SW480 (cell line): Measurements from ENCODE around the gene BSDC1.

Experiments
- DNase-seq: peaks from one replicate; pipeline ENCODE4 v3.0.0-alpha.2; 2016; ENCODE audit warnings: low spot score

The BSDC1 gene

DNA sequence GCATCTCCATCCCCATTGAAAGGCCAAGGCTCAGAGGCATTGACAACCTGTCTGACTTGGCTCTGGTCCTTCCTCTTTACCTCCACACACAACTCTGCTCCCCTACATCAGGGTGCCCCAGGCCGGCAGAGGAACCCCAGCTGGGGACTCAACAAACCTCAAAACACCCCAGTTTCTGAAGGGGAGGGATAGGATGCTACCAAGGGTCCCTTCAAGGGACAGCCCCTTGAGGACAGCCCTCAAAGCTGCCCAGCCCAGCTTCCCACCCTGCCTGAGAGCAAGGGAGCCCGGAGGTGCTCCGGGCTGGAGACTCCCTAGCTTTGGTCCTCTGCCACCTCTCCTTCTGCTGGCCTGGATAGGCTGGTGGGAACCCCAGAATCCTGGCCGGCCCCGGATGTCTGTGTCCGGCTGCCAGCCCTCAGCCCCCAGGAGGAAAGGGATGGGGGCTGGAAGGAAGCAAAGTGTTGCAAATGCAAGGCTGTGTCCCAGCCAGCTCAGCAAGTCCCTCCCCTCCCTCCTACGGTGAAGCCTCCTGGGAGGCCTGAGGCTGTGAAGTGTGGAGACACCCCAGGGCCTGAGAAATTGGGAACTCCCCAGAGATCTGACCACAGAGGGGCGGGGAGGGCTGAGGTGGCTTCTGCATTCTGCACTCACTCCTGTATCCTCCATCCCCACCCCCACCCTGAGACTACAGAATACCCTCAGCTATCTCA lies 57.1 kb downstream of the BSDC1 start:
- DNase-seq = no peak

DNA sequence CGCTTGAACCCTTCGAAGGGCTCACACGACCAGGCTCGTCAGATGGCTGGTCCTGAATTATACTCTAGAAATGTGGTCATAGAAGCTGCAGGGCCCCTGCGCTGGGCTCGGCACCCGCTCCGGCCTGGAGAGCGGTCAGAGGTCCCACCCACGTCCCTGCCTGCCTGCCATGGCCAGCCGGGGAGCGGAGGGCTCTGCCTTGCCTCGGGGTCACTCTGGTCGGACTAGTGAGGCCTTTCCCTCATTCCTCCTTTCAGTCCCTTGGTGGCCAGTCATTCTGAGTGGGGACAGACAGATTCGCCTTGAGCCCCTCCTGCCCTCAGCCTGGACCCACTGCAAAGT lies 57.7 kb downstream of the BSDC1 start:
- DNase-seq = no peak

DNA sequence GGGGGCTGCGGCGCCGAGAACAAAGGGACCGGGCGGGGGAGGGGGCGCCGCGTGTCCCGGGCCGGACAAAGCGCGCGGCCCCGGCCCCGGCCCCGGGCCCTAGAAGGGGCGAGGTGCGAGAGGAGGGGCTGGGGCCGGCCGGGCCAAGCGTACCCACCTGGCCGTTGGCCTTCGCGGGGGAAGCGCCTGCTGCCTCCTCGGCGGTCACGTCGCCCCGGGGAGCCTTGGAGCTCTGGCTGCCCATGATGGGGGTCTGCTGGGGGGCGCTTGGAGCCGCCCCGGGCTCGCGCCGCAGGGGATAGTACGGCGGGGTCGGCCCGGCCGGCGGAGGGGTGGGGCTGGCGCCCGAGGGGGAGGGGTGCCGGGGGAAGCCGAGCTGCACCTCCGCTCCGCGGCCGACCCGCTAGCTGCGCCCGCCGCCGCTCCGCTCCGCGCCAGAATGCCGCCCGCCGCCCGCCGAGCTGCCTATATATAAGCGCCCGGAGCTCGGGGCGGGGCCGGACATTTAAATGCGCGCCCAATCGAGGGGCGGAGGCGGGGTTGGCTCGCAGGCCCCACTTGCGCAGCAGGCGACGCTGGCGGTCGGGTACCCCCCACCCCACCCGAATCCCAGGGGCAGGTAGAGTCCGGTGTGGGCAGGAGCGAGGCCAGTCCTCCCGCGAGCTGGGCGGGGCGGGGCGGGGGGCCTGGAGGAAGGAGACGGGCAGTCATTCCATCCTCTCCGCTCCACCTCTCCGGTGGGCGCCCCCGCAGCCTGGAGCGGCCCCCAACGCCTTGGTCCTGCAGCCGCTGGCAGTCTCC lies 58.3 kb downstream of the BSDC1 start, which contains the start of gene MARCKSL1:
Gene MARCKSL1 (minus strand): TSS at position 444 of the 801 bp plus-strand sequence. CDS start 200 bp downstream, at position 244.
- DNase-seq = peak; percentile 60

DNA sequence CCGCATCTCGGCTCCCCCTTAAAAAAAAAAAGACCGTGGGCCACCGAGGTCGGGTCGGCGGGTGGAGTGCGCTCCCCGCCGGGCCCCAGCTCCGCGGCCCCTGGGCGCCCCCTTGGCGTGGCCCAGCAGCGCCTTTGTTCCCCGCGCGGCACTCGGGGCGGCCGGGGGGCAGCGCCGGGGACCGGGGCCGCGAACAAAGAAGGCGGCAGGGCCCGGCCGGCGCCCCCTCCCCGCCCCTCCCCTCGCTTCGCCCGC lies 58.8 kb downstream of the BSDC1 start:
- DNase-seq = no peak

DNA sequence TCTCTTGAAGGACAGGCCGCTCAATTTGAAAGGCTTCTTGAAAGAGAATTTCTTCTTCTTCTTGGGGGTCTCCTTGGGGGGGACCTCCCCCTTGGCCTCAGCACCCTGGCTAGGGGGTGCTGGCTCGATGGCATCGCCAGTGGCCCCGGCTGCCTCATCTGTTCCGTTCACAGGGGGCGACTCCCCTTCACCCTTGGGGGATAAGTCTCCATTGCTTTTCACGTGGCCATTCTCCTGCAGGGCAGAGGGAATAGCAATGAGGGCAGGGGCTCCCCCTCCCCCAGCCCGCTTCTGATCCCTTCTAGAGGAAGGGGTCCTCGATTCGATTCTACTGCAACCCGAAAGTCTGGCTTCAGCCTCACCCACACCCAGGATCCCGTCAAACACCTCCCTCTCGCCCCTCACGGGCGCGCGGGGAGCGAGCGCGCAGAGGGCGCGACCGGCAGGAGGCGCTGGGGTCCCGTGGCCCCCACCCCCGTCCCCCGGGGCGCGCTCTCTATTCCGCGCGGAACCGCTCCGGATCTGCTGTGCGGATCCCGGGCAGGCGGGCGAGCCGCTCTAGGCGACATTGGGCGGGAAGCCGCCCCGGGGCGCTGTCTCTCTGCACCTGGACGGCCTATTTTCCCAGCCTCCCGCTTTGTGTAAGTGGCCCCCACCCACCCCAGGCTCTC lies 59.2 kb downstream of the BSDC1 start:
- DNase-seq = peak; percentile 47

DNA sequence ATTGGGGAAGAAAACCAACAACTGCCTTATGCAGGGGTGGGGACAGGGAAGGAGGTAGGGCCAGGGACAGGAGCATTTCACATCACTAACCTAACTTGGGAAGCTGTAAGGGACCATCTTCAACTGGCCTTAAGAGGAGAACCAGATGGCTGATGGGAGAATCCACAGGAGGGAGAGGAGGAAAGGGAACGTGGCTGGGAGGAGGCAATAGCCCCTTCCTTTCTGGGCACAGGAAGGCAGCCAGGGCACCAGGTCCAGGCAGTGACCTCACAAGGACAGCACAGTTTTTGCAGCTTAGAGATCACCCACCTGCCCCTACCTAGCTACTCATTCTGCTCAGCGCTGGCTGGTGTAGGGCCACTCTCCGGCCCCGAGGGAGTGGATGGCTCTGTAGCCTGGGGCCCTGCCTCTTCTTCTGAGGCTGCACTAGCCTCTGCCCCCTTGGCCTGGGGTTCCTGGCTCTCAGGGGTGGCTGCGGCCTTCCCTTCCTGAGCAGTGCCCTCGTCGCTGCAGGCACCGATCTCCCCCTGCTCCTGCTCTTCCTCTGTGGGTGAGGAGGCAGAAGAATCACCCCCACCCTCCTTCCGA lies 59.9 kb downstream of the BSDC1 start:
- DNase-seq = no peak

DNA sequence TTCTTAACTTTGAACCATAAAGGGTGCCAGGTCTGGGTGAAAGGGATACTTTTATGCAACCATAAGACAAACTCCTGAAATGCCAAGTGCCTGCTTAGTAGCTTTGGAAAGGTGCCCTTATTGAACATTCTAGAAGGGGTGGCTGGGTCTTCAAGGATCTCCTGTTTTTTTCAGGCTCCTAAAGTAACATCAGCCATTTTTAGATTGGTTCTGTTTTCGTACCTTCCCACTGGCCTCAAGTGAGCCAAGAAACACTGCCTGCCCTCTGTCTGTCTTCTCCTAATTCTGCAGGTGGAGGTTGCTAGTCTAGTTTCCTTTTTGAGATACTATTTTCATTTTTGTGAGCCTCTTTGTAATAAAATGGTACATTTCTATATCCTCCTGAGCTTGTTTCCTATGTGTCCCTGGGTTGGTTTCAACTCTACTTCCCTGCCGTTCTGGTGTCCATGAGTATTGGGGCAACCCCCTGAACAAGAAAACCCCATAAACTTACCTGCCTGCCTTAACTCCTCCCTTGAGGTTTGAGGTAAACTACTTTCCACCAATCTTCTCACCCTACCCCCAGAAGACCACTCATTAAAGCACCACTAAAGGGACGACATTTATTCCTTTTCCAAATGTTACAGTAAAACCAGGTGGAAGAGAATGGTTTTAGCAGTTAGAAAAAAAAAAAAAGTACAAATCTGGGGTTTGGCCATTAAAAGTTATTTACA lies 60.8 kb downstream of the BSDC1 start:
- DNase-seq = no peak

DNA sequence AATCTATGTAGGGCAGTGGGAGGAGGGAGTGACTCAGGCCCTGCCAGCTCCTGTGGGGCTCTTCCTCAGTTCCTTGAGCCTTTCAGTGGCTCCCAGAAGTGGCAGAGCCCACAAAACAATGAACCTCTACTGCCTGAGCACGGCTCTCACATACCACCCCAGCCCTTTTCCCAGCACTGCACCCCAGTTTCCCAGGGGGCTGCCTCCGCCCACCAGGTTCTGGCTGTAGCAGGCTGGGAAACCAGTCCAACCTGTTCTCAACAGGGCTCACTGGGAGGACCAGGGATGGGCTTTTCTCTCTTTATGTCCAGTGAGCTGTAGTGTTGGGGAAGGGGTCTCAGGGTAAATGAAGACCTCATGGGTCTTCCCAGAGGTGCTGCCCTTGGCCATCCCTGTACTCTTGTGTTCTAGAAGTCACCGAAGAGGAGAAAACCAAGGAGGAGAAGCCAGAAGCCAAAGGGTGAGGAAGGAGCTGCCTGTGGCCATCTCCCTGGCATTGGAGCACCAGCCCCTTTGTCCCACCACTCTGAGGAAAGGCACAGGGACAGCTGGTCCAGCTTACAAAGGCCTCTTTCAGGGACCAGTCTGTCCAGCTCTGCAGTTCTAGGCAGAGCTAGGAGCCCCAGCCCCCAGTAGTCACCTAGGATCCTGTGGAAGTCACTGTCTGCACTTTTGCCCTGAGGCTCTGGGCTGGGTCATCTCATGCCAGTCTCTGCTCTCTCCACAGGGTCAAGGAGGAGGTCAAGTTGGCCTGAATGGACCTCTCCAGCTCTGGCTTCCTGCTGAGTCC lies 61.8 kb downstream of the BSDC1 start:
- DNase-seq = no peak

DNA sequence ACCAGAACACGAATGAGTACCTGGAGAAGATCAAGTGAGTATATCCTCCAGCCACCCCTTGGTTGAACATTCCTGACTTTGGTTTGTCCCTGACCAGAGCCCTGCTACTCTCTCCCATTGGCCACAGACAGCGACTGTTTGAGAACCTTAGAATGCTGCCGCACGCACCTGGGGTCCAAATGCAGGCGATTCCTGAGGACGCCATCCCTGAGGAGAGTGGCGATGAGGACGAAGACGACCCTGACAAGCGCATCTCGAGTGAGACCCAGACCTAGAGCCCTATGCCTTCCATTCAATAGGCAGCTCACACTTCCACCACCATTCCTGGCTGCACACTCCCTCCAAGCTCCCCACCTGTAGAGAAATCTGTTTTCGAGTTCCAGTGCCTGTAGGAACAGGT lies 62.7 kb downstream of the BSDC1 start:
- DNase-seq = no peak

DNA sequence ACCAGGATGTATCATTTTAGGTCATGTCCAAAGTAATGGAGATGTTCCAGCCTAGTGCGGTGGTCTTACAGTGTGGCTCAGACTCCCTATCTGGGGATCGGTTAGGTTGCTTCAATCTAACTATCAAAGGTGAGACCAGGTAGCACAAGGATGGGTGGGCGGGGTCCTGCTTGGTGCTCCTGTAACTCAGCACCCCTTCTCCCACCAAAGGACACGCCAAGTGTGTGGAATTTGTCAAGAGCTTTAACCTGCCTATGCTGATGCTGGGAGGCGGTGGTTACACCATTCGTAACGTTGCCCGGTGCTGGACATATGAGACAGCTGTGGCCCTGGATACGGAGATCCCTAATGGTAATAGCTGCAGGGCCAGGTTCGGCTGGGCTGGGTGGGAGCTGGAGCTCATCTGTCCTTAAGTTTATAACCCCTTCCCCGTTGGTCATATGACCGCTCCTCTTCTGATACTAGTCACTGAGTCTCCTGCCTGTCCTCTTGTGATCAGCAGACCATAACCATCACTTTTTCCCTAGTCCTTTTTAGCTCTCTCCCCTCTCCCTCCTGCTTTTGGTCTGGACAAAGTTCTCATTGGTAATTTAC lies 63.6 kb downstream of the BSDC1 start:
- DNase-seq = no peak

DNA sequence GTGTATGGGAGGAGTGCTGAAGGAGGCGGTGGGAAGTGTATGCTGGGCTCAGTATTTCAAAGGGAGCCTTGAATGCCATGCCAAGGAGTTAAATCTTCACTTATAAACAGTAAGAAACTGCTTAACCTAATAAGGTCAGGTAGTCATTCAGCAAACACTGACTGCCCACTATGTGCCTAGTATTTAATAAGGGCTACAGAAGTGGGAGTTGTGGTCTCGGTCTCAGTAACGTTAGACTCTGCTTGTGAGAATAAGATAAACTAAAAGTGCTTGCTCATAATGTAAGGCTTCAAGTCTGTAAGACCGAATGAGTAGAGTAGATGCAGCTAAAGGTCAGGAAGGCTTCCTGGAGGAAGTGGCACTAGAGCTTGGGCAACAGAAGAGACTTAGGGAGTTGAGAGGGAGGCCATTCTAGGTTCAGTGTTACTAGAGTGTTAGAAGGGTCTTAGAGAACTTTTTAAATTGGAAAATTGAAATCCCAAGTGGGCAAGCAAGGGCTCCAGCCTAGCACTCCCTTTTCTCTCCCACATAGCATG lies 64.2 kb downstream of the BSDC1 start:
- no peak for DNase-seq

DNA sequence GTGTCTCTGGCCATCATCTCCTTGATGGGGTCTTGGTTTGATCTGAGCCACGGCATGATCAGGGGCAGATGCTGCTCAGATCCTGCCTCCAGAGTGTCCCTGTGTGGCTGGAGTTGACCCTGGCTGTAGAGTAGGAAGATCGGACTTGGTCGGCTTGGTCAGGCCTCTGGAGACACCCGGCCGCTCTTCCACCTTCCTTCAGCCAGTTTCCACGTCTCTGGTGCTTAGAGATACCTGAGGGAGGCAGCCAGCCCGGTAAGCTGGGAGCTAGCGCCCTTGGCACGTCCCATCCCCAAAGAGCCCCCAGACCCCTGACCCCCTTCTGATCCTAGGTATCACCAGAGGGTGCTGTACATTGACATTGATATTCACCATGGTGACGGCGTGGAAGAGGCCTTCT lies 67.0 kb downstream of the BSDC1 start:
- DNase-seq = no peak

DNA sequence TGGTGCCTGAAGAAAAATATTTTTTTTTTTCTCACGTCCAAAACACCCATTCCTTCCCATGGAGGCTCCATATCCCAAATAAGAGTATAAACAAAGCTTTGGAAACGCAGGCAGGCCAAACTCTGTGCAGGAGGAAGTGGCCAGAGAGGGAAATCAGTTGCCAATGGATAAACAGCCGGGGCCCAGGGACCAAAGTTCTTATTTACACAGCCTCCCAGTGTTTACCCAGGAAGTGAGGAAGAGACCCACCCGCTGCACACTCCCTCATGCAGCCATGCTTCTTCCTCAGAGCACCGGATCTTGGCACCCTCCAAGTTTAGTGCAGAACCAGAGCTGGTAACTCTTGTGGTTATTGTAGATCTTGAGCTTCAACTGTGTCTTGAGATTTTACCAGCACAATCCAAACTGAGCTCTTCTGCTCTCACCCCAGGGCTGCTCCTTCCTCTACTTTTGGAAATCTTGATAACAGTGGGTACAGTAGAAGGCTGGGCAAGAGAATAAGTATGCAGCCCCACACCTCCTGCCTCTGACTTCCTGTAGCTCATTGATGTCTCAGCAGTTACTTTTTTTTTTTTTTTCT lies 72.4 kb downstream of the BSDC1 start:
- DNase-seq = peak; percentile 20

DNA sequence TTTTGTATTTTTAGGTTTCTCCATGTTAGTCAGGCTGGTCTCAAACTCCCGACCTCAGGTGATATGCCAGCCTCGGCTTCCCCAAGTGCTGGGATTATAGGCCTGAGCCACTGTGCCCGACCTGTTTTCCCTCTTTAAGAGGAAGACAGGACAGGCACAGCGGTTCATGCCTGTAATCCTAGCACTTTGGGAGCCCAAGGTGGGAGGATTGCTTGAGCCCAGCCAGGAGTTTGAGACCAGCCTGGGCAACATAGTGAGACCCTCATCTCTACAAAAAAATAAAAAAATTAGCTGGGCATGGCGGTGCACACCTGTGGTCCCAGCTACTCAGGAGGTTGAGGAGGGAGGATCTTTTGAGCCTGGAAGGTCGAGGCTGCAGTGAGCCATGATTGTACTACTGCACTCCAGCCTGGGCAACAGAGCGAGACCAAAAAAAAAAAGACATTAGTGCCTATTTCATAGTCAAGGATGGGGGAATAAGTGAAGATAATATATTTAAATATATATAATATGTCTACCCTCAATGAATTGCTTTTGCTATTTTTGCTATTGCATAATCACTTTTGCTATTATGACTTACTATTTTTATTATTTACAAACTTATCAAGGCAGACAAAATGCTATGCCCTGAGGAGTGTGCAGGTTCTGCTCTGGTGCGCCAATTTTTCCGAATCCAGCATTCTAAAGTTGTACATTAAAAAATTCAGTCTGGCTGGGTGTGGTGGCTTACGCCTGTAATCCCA lies 75.9 kb downstream of the BSDC1 start:
- DNase-seq = no peak

DNA sequence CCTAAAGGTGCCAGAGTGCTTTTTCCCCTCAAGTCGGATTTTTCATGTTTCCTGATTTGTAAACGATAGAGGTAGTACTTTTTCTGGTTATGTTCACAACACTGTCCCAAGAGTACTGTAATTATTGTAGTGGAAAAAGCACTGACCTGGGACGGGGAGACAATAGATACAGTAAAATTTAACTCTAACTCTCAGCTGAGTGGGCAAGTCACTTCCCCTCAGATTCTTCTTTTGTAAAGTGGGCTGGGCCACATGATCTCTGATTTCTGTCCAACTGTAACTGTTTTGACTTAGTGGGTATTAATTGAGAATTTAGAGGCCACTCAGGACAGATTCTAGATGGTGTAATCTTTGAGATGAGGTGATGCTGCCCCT lies 77.4 kb downstream of the BSDC1 start:
- no peak for DNase-seq
